ENCODE data around the gene RBBP8NL. TPM values are rescaled to one million over a fixed set of nuclear protein-coding genes. Genes with fewer than 3 reads are reported as not detected.

RBBP8NL gene
- total and polyA plus RNA-seq, 9 of the 15 experiments (the other 6 are each of a cell fraction or from before 2014, with no cell fraction given) = not detected

GRCh38 chr20:62386383-62387218, 40.7 kb downstream of the RBBP8NL start, which contains the start of gene RPS21 (continued):
- TF ChIP-seq ETS1 (conservative IDR thresholded peaks at IDR 0.05; ENCODE audit: control insufficient read depth, low read depth, low read length) (peak; percentile 81), NKRF (IDR thresholded peaks at IDR 0.05; ENCODE audit: borderline replicate concordance) (peak; percentile 56), BRD9 (IDR thresholded peaks at IDR 0.05; ENCODE audit: low read depth, partially characterized antibody) (no peak), DIDO1 (tag; IDR thresholded peaks at IDR 0.05; ENCODE audit: low read depth) (peak; percentile 64), GABPB2 (CRISPR knock-in tag; conservative IDR thresholded peaks at IDR 0.05) (no peak), ZNF431 (CRISPR knock-in tag; IDR thresholded peaks at IDR 0.05) (peak; percentile 64; the same call in 1 of the 2 replicates), FUS (optimal IDR thresholded peaks at IDR 0.05; ENCODE audit: low read depth, low read length) (peak; percentile 85), TBL1XR1 (IDR thresholded peaks at IDR 0.05; ENCODE audit: low read length in 2 of 2) (no peak), ZNF518B (CRISPR knock-in tag; IDR thresholded peaks at IDR 0.05) (no peak), SP2 (IDR thresholded peaks at IDR 0.05; ENCODE audit: extremely low read depth, low read depth, low read length, poor library complexity, severe bottlenecking) (peak; percentile 5), SIN3B (IDR thresholded peaks at IDR 0.05; ENCODE audit: low read depth) (peak; percentile 82; the same call in 1 of the 2 replicates), ARID1B (IDR thresholded peaks at IDR 0.05) (peak; percentile 11; the same call in 1 of the 2 replicates), ZNF174 (CRISPR knock-in tag; IDR thresholded peaks at IDR 0.05) (no peak), THRA (IDR thresholded peaks at IDR 0.05) (no peak), YY1 (IDR thresholded peaks at IDR 0.05; ENCODE audit: borderline replicate concordance in 1 of 3, control insufficient read depth in 1 of 3, extremely low read depth in 1 of 3, insufficient read depth in 3 of 3, insufficient read length in 1 of 3, insufficient replicate concordance in 2 of 3, low read depth in 1 of 3, low read length in 2 of 3) (peak in 2 of 3 experiments; percentile 30 to 39), MLLT1 (IDR thresholded peaks at IDR 0.05) (no peak)

Data from K562 (cell line).